HL-60 (cell line): Measurements from ENCODE around the gene ITFG1.

Source experiments
- POLR2AphosphoS5 ChIP-seq: IDR thresholded peaks from 2 replicates; pipeline ENCODE4 v1.6.1; 2012; ENCODE audit warnings: low read depth
- TF ChIP-seq, protein P1 (sequence below): IDR thresholded peaks from one replicate; pipeline ENCODE4 v1.5.1; 2011; ENCODE audit warnings: low read length, control low read depth, inconsistent platforms; ENCODE audit not compliant: insufficient read depth

DNA sequence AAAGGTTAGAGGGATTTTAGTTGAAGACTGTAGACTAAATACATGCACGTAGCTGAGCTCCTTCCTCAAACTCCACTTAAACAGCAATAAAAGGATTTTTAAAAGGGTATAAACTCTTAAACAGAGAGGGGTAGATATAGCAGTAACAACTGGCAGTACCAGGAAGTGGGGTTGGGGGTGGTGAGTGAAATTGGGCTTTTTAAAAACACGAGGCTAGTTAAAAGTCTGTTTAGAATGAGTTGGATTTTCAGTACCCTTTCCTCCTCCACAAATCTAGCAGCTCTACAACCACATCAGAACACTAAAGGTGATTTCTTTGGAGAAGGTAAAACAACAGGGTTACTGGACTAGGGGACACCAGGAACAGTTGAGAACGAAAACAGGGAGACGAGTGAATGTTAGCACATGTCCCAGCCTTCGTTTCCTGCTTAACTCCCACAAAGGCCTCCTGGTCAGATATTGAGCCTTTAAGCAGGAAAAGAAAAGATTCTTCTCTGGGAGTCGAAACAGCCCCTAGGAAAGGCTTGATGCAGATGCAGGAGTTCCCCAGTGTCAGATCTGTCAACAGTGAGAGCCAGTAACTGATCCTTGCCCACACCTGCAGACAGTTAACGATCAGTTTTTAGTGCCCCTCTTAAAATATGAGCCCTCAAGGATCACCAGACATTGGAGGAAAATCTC, 331.0 kb downstream of the ITFG1 start:
- no peak for TF ChIP-seq POLR2AphosphoS5
- TF ChIP-seq, protein P1, sequence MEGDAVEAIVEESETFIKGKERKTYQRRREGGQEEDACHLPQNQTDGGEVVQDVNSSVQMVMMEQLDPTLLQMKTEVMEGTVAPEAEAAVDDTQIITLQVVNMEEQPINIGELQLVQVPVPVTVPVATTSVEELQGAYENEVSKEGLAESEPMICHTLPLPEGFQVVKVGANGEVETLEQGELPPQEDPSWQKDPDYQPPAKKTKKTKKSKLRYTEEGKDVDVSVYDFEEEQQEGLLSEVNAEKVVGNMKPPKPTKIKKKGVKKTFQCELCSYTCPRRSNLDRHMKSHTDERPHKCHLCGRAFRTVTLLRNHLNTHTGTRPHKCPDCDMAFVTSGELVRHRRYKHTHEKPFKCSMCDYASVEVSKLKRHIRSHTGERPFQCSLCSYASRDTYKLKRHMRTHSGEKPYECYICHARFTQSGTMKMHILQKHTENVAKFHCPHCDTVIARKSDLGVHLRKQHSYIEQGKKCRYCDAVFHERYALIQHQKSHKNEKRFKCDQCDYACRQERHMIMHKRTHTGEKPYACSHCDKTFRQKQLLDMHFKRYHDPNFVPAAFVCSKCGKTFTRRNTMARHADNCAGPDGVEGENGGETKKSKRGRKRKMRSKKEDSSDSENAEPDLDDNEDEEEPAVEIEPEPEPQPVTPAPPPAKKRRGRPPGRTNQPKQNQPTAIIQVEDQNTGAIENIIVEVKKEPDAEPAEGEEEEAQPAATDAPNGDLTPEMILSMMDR = no peak
